Measurements from ENCODE around the gene ELP1.
"Not testable (repeated sequence)": the region's sequence is repeated elsewhere in the genome, so short reads cannot be mapped to it uniquely, and the experiment has no call there.

Gene ELP1

GRCh38 chr9:108933718-108934322, at the start of gene ELP1:
Gene ELP1 (minus strand): TSS chr9:108934124. CDS start chr9:108931146, 2,978 bp downstream.
- DNase-seq (ENCODE audit: low read depth), result peak; percentile 59

- no peak for DNase-seq (ENCODE audit: low read depth)
Observed at GRCh38 chr9:108980893-108981292, 47.0 kb upstream of the ELP1 start.

- no peak for DNase-seq (ENCODE audit: low read depth)
Observed at GRCh38 chr9:108978205-108978604, 44.3 kb upstream of the ELP1 start.

GRCh38 chr9:108973895-108974294, 40.0 kb upstream of the ELP1 start:
- DNase-seq (ENCODE audit: low read depth), result no peak

- no peak for DNase-seq (ENCODE audit: low read depth)
Observed at GRCh38 chr9:108972626-108973209, 38.8 kb upstream of the ELP1 start.

GRCh38 chr9:108972186-108972585, 38.3 kb upstream of the ELP1 start:
- no peak for DNase-seq (ENCODE audit: low read depth)

- DNase-seq (ENCODE audit: low read depth), result not testable (repeated sequence)
Observed at GRCh38 chr9:108971392-108971791, 37.5 kb upstream of the ELP1 start.

- no peak for DNase-seq (ENCODE audit: low read depth)
Observed at GRCh38 chr9:108967916-108968315, 34.0 kb upstream of the ELP1 start.

- no peak for DNase-seq (ENCODE audit: low read depth)
Observed at GRCh38 chr9:108963459-108964143, 29.7 kb upstream of the ELP1 start.

GRCh38 chr9:108961151-108961550, 27.2 kb upstream of the ELP1 start:
- no peak for DNase-seq (ENCODE audit: low read depth)

- no peak for DNase-seq (ENCODE audit: low read depth)
Observed at GRCh38 chr9:108960331-108960730, 26.4 kb upstream of the ELP1 start.

- no peak for DNase-seq (ENCODE audit: low read depth)
Observed at GRCh38 chr9:108956631-108957026, 22.7 kb upstream of the ELP1 start.

GRCh38 chr9:108956022-108956630, 22.2 kb upstream of the ELP1 start:
- no peak for DNase-seq (ENCODE audit: low read depth)

GRCh38 chr9:108953983-108954574, 20.2 kb upstream of the ELP1 start:
- DNase-seq (ENCODE audit: low read depth), result no peak

GRCh38 chr9:108951578-108951977, 17.7 kb upstream of the ELP1 start:
- no peak for DNase-seq (ENCODE audit: low read depth)

- DNase-seq (ENCODE audit: low read depth), result no peak
Observed at GRCh38 chr9:108950168-108950567, 16.2 kb upstream of the ELP1 start.

- DNase-seq (ENCODE audit: low read depth), result no peak
Observed at GRCh38 chr9:108939975-108940374, 6.1 kb upstream of the ELP1 start.

- no peak for DNase-seq (ENCODE audit: low read depth)
Observed at GRCh38 chr9:108937561-108938305, 3.8 kb upstream of the ELP1 start.

GRCh38 chr9:108934323-108934893, 484 bp upstream of the ELP1 start, which contains the start of gene ABITRAM:
Gene ABITRAM (plus strand): TSS chr9:108934400. CDS start chr9:108934487, 87 bp downstream.
- DNase-seq (ENCODE audit: low read depth), result peak; percentile 32

- DNase-seq (ENCODE audit: low read depth), result no peak
Observed at GRCh38 chr9:108933231-108933717, 650 bp downstream of the ELP1 start.

- no peak for DNase-seq (ENCODE audit: low read depth)
Observed at GRCh38 chr9:108928386-108928785, 5.5 kb downstream of the ELP1 start.
